C4-2B (cell line): ENCODE measurements around the gene LCP1.
A peak's percentile ranks its signal among the peaks of the same experiment; 100 is the strongest.

Experiments
- H3K27ac ChIP-seq: fragments of 450-650 bp; 2 replicates; pipeline ENCODE4 v1.5.1; 2017
- ZFX ChIP-seq: fragments of 450-650 bp; IDR thresholded peaks from 2 replicates; pipeline ENCODE4 v1.6.1; 2017
- TF ChIP-seq, protein P1 (sequence below): fragments of 450-650 bp; conservative IDR thresholded peaks from 2 replicates; pipeline ENCODE4 v1.5.1; 2017; ENCODE audit warnings: mild to moderate bottlenecking

The LCP1 gene

DNA sequence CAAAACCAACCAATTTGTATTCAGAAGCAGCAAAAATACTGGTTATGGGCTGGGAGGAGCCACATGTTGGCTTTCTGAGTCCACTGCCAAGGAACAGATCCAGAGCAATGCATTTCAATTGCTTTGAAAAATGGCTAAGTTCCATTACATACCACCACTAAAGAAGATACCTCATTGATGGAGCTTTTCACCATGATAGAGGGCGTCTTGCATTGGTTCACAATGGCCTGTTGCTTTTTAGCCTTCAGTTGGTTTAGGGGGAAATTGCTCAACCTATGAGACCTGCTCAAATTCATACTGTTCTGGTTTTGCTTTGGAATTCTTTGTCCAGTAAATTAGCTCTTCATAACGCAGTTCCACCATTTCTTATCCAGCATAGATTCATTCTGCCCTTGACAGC is 55.9 kb downstream of the LCP1 start:
- H3K27ac ChIP-seq = no peak overlapping the region
- TF ChIP-seq, protein P1, sequence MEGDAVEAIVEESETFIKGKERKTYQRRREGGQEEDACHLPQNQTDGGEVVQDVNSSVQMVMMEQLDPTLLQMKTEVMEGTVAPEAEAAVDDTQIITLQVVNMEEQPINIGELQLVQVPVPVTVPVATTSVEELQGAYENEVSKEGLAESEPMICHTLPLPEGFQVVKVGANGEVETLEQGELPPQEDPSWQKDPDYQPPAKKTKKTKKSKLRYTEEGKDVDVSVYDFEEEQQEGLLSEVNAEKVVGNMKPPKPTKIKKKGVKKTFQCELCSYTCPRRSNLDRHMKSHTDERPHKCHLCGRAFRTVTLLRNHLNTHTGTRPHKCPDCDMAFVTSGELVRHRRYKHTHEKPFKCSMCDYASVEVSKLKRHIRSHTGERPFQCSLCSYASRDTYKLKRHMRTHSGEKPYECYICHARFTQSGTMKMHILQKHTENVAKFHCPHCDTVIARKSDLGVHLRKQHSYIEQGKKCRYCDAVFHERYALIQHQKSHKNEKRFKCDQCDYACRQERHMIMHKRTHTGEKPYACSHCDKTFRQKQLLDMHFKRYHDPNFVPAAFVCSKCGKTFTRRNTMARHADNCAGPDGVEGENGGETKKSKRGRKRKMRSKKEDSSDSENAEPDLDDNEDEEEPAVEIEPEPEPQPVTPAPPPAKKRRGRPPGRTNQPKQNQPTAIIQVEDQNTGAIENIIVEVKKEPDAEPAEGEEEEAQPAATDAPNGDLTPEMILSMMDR = no peak
- no peak for TF ChIP-seq ZFX

- H3K27ac ChIP-seq = no peak overlapping the region
- TF ChIP-seq, protein P1 = no peak
- no peak for TF ChIP-seq ZFX
Observed at GRCh38 chr13:46124967-46125933, 56.7 kb downstream of the LCP1 start.

- H3K27ac ChIP-seq = no peak overlapping the region
- TF ChIP-seq, protein P1 = no peak
- TF ChIP-seq ZFX = no peak
Observed at GRCh38 chr13:46124531-46124966, 57.4 kb downstream of the LCP1 start.

GRCh38 chr13:46122304-46122703 is 59.7 kb downstream of the LCP1 start:
- TF ChIP-seq, protein P1 = no peak
- TF ChIP-seq ZFX = no peak
- no peak overlapping the region for H3K27ac ChIP-seq

DNA sequence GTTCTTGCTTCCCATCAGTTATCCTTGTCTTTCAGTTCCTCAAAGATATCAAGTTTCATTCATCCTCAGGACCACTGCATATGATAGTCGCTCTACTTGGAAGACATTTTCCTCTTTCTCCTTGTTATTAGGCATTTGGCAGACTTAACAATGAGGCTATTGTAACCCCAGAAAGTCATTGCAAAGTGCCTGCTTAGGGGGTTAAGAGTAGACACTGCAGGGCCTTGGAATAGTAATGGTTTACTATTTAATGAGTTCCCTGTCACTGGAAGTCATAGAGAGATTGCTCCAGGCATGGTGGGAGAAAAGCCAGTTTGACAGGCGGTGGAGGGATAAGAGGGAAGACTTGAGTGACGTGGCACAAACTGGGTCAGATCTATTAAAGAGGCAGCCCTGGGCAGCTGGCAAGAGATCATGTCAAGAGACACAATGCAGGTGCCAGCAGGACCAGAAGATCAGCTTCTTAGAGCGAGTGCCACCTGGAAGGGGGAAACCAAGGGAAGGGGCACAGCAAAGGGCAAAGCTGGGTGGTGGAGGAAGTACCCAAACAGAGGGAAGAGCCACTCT is 60.3 kb downstream of the LCP1 start:
- TF ChIP-seq, protein P1 = no peak
- no peak for TF ChIP-seq ZFX
- H3K27ac ChIP-seq = no peak overlapping the region

DNA sequence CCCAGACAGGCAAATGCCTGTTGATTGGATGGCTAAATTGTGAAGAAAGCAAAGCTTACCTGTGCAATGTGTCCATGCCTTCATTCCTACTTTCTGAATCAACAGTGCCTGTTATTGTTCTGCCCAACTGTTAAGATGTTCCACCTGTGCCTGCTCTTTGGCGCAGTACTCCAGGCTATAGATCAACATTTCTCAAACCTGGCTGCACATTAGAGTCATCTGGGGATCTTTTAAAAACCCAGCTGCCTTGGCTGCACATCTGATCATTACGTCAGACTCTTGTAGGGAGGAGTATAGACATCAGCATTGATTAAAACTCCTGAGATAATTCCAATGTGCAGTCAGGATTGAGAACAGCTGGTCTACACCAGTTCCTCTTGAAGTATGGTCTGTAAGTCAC is 60.9 kb downstream of the LCP1 start:
- TF ChIP-seq, protein P1 = no peak
- TF ChIP-seq ZFX = no peak
- peak overlapping the region; percentile 30; the same call in 1 of the 2 replicates for H3K27ac ChIP-seq
